GM06990 (cell line): ENCODE data around the gene TIMP3.
A peak's percentile ranks its signal among the peaks of the same experiment; 100 is the strongest.

Experiments used
- DNase-seq: peaks from one replicate; pipeline ENCODE4 v3.0.0-alpha.2; 2011; ENCODE audit not compliant: insufficient read length; ENCODE audit errors: extremely low read depth
- H3K27me3 ChIP-seq: replicated peaks from 2 replicates; pipeline ENCODE4 v1.6.0; 2011; ENCODE audit warnings: low read length; ENCODE audit not compliant: control insufficient read depth, insufficient read depth
- H3K36me3 ChIP-seq: 2 replicates; pipeline ENCODE4 v1.5.1; 2011; ENCODE audit warnings: low read length; ENCODE audit not compliant: control insufficient read depth, insufficient read depth
- H3K4me3 ChIP-seq: replicated peaks from 2 replicates; pipeline ENCODE4 v1.5.1; 2011; ENCODE audit warnings: low read depth, mild to moderate bottlenecking, control low read depth, low read length
- CTCF ChIP-seq: IDR thresholded peaks from 2 replicates; pipeline ENCODE4 v1.5.1; 2011; ENCODE audit warnings: low read length, control low read depth, mild to moderate bottlenecking, inconsistent platforms; ENCODE audit not compliant: insufficient read depth, poor library complexity, severe bottlenecking

The TIMP3 gene

DNA sequence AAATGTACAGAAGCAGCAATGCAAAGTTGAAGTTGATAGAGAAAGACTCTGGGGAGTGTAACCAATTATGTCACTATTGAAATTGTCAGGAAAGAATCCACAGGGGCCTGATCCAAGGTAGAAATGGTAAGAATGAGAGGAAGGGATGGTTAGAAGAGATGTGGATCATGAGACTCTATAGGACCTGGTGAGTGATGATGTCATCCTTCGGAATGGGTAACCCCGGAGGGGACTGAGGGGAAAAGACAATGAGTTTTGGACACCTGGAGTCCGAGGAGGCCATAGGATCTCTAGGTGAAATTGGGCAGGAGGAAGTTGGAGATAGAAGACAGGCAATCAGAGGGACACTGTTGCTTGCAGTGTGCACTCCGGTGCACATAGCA lies 6.3 kb upstream of the TIMP3 start:
- peaks cover 2% of the 10 kb centered on the region for H3K27me3 ChIP-seq
- no peak overlapping the region for H3K4me3 ChIP-seq
- no peak for DNase-seq
- no peaks in the 10 kb centered on the region for H3K36me3 ChIP-seq
- TF ChIP-seq CTCF, result no peak

DNA sequence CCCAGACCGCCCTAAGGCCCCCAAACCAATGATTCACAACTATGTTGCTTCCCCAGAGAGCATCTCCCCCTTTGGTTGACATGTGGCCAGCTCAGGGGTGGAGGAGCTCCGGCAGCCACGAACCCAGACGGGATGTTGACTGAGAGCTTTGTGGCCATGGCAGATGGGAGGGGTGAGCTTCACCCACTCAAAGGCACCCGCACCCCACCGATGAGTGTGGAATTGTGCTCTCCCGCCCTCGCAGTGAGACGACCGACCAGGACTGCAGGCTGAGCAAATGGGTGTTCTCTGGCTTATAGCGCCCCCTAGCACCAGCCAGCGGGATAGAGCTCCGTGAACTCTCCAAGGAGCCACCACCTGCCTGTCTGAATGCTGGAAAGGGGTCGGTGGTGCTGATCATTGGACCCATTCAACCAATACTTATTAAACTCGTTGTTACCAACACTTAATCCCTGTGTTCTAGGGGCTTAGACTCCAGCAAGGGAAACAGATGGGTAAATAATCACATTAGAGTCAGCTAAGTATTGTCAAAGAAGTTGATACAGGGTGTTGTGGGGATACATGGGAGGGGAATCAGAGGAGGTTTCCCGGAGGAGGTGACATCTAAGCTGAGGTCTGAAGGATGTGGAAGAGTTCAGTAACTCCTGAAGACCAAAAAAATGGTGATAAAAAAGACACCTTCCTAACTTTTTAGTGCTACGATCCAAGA lies 4.5 kb upstream of the TIMP3 start:
- Histone ChIP-seq H3K27me3 (no peaks in the 10 kb centered on the region; the same call in none of the 2 replicates), H3K4me3 (no peak overlapping the region), H3K36me3 (no peaks in the 10 kb centered on the region)
- peak; percentile 90 for TF ChIP-seq CTCF
- DNase-seq, result peak; percentile 17

DNA sequence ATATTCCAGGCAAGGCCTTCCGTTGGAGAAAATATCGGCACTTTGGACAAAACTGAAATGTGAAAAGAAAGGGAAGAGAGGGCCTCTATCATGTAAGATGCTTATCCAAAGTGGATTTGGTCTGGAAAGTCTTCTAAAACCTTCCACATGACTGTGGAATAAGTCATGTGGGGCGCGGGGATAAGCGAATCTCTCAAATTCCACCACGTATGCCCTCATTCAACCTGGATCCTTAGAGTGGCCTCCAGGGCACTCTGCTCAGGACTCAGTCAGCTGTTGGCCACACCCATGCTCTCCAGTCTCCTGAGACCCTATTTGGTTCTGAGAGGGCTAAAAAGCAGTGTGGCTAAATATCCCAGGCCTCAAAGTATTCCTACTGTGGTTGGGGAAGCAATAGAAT lies 2.0 kb upstream of the TIMP3 start:
- Histone ChIP-seq H3K27me3 (peaks cover 2% of the 10 kb centered on the region), H3K36me3 (no peaks in the 10 kb centered on the region), H3K4me3 (no peak overlapping the region)
- DNase-seq, result no peak
- TF ChIP-seq CTCF, result no peak

- Histone ChIP-seq H3K27me3 (peaks cover 2% of the 10 kb centered on the region), H3K4me3 (no peak overlapping the region), H3K36me3 (no peaks in the 10 kb centered on the region)
- TF ChIP-seq CTCF, result no peak
- no peak for DNase-seq
Observed at GRCh38 chr22:32800158-32800882, 1.2 kb upstream of the TIMP3 start.

- H3K27me3 ChIP-seq, result peaks cover 2% of the 10 kb centered on the region
- TF ChIP-seq CTCF, result no peak
- H3K36me3 ChIP-seq, result no peaks in the 10 kb centered on the region
- no peak for DNase-seq
- no peak overlapping the region for H3K4me3 ChIP-seq
Observed at GRCh38 chr22:32800994-32801536, 440 bp upstream of the TIMP3 start.
